HG02973 (cell line): ENCODE measurements around the gene DGKG.

Source experiments
- ATAC-seq: cut with Tn5 transposase; IDR thresholded peaks from one replicate; pipeline ENCODE4 v1.9.1; 2021; ENCODE audit warnings: moderate library complexity; ENCODE audit not compliant: unreplicated experiment

The DGKG gene

DNA sequence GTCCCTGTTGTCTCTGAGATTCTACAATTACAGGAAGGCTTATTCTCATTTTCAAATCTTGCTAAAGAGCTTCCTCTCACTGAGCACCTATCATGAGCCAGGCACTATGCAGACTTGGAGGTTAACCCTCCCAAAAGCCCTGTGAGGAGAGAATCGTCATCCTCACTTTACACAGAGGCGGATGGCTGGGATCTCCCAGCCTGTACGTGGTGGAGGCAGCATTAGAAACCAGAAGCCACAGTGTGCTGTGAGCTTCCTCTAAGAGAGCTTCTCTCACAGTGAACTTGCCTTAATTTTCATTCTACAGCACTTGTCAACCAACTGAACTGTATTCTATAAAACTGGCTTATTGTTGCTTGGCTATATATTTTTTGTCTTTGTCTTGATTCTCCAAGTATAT lies 6.1 kb upstream of the DGKG start:
- ATAC-seq: no peak

DNA sequence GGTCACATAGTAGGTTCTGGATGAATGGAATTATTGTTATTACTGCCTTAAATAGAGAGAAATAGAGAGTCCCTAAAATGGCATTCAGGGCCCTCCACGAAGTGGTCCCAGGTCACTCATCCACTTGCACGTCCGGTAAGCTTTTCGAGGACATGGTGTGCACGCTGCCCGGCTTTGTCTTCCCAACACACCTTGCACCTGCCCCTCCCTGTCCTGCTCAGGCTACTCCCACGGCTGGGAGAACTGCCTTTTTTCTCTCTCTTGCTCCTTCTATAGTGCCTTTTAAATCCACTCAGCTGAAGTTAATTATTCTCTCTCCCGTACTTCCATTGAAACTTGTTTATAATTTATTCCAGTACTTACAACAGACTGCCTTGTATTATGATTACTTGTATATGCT lies 5.6 kb upstream of the DGKG start:
- ATAC-seq: no peak

DNA sequence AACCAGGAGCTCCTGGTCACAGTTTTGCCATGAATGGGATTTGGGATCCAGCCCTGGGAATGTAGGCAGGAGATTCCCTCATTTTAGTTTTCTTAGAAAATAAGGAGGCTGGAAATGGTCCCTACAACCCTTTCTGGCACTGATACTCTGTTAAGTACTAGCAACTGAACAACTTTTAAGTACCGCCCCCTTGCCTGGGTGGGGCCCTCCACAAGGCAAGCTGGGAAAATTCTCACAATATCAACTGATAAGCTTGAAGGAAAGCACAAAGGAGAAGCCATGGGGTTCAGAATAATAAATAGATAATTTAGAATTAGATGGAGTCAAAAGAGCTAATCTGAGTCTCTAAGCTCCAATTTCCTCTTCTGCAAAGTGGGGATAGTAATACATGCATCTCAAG lies 4.2 kb upstream of the DGKG start:
- no peak for ATAC-seq

DNA sequence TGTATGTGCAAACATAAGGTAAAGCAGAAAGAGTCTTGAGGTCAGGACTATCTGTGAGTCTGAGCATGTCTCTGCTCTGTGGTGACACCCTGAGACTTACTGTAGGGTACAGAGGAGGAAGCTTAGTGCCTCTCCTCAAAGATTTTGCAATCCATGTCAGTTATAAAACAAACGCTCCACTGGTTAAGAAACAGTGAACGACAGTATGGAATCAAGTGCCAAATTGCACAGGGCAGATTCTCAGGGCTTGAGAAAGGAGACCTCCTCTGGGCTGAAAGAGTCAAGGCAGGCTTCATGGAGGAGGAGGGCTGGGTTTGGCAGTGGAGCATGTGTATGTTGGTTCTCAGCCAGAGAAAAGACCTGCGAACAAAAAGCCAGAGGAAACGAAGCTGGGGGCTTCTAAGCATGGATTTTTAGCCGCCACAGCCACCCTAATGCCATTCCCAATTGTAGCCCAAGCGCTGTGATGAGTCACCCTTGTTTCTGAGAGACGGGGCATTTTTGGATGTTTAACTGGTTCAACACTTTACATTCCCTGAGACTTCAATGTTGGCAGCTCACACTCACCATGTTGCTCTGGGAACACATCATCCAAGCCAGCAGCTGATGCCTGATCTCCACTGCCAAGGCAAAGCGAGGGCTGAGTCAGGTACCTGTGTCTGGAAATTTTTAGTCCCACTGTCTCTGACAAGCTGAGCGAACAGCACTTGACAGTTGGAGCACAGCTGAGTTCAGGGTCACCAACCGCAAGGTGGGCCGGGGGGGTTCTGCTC lies 3.4 kb upstream of the DGKG start:
- ATAC-seq: no peak

DNA sequence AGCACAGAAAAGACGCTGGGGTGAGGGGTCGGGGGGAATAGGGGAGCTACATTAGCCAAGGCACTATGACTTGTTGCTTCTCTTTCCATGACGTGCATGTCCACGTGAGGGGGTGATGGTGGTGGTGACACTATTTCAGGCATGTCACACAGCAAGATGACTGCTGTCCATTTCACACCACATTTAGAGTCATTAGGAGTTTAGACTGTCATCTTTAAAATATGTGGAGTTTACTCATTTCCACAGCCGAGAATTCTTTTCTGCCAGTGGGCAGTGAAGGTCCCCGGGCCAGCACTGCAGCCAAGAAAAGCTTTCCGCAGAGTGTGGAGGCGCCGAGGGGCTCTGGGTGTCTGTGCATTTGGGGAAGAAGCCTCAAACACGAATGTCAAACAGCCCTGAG lies 954 bp upstream of the DGKG start:
- no peak for ATAC-seq

DNA sequence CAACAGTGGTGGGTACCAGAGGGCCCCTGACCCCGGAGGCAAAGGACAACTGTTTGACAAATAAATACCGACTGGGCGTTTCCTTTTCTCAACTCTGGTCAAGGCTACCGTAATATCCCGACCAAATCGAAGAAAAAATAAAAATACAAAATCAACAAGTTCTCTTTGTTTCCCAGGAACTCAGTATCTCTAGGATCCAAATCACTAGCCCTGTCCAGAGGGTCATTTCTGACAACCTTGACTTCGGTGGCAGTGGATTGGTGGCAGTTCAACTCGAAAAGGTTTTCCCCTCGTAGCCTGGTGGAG lies 456 bp upstream of the DGKG start:
- no peak for ATAC-seq

DNA sequence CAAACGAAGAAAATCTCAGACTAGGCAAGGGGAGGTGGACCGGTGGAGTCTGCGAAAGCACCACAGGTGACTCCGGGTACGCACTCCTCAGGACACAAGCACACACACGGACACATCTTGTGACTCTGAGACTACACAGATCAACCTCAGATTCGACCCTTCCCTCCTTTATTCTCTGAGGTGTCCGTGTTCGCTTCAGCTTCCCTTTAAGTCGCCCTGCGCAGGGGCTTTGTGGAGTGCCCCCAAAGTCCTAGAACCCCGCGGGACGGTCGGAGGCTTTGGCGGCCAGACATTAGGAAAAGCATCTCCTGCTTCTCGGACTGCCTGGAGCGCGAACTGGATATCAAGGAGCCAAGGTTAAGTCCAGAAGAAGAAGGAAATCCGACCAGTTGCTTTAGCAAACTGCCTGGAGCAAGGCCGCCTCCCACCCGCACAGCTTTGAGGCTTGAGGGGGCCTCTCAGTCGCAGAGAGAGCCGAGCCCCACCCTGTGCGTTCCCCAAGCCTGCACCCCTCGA lies 730 bp downstream of the DGKG start:
- no peak for ATAC-seq

DNA sequence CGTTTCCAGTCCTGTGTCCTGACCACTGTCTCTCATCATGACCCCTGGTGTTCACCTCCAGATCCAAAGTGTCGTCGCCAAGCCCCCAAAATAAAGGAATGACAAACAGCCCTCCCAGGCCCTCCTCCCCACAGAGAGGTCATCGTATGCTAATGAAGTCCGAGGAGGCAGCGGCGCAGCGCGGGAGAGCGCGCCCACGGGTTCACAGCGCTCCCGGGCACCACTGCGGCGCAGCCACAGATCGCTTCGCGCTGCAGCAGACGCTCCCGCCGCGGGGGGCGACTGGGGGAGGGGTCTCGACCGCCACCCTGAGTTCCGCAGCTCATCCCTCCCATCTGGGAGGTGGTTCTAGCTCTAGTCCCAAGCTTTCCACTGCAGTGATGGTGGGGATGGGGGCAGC lies 1.3 kb downstream of the DGKG start:
- no peak for ATAC-seq

DNA sequence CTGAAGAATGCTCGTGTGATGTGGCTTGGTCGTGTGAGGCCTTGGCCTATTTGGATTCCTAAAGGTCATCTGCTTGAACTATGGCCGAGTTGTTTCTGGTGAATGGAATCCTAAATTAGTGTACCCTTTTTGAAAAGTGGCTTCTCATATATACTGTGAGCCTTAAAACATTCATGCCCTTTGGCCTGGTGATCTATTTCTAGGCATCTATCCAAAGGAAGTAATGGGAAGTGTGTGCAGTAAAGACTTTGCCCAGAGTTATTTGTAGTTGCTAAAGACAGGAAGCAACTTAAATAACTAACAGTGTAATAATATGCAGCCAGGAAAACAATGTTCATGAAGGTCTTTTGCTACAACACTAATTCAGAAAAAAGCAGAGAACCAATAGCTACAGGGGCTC lies 3.0 kb downstream of the DGKG start:
- no peak for ATAC-seq

DNA sequence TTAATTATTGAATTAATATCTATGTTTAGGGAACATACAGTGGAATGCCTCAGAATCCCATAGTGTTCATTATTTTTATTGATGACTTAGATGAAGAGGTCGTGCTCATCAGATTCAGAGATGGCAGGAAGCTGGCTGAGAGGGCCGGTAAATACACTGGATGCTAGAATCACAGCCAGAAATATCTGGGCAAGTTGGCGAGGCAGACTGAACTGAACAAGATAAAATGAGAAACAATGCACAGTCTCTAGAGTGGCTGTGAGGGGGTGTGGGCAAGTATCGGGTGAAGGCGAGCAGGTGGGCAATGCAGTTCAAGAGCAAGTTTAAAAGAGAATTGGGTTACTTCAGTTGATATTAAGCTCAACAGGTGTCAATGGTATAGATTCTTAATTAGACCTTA lies 5.9 kb downstream of the DGKG start:
- ATAC-seq: no peak

DNA sequence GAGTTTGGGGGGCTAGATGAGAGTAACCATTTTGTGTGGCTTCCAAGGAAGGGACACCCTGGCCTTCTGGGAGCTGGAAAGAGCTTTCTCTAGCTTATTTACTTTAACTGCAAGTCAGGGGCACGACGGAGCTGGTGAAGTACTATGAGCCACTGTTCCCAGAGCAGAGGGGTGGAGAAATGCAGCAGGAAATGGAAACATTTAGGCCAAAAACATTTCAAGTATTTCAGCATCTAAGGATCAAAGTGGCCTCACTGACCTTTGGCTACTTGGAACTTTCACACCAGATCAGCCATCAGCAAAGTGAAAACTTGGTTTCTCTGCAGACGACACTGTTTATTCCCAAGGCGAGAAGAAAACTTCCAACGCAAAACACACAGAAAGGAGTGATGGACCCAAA lies 7.9 kb downstream of the DGKG start:
- no peak for ATAC-seq

DNA sequence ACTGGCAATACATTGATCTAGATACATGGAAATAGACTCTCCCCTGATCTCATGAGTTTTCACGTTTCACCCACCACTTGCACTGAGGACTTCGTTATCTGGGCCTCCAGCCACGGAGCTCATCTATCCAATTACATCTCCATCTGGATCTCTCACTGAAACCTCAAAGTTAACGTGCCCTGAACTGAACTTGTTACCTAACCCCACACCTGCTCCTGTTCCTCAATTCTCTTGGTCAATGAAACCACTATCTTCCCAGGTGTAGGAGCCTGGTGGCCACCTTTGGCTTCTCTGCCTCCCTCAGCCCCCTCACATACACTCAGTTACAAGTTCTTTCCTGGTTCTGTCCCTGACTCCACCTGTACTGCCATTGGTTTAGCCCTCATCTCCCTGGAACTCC lies 9.7 kb downstream of the DGKG start:
- ATAC-seq: no peak

DNA sequence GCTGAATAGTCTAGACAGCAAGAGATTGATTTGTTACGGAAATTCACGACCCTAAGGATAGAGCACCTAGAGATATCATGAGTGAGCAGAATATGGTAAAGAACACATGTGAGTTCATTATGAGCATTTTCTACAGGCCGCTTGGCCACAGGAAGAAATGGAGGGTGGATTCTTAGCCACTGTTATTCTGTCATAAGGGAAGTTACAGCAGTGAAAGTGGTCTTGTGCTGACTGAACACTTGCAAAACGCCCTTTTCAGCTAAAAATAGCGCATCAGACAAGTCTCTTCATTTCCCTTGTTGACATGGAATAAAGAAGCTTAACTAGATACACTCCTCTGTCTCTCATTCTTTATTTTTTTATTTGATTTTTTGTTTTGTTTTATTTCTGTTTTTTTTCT lies 19.8 kb downstream of the DGKG start:
- peak; percentile 63 for ATAC-seq

DNA sequence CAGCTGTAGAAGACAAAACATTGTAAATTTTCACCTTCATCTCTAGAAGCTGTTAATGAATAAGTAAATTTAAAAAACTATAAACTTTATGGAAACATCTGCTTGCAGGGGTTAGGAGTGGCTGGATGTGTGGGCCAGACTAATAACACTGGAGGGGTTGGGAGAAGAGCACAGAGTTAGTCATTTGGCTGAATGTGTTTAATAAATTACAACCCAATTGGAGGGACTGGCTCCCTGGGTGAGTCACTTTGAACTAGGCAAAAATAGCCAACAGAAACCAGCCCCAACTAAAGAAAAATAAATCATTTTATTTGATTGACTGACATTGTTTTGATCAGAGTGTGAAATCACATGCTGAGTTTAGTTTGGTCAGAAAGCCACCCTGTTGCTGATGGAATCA lies 21.8 kb downstream of the DGKG start:
- no peak for ATAC-seq

DNA sequence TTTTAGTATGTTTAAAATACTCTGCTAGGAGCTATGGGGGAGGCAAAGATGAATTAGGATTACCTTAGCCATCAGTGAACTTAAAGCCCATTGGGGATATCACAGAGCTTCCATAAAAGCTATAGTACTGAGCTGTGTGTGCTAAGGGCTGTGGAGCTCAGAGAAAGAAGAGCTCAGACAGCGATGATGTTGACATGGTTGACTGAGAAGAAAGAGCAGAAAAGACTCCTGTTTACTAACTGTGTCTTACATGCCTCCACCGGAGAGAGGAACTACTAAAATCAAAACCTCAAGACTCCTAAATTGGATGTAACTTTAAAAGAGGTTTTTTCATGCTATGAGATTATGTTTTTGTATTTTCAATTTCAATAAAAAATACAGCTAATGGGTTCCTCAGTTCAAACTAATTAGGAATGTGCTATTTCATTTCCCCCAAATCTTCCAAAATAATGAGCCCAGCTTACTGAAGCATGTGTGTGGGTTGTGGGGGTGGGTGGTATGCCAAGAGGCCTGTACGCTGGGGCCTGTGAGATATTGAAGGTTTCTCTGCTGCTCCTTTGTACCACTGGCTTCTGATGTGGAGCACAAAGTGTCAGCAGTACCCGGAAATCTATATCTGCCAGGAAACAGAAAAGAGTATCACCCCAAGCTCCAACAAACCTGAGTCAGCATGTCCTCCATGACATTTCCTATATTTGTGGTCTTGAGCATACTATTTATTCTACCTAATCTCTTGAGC lies 22.7 kb downstream of the DGKG start:
- ATAC-seq: no peak

DNA sequence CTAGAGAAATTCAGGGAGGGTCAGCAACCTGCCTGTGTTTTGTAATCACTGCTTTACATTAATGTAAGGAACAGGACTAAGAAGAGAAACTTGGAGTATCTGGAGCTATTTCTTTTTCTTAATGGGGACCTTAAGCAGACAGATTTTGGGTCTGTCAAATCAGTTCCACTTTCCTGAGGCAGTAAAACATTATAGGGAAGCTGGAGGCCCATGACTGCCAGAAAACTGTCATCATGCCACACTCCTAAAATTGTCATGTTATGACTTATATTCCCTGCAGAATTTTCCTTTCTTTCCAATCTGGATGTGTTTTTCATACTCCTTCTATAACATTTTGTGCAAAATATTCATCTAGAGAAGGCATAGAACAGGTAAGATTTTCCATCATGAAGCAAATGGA lies 28.8 kb downstream of the DGKG start:
- no peak for ATAC-seq

DNA sequence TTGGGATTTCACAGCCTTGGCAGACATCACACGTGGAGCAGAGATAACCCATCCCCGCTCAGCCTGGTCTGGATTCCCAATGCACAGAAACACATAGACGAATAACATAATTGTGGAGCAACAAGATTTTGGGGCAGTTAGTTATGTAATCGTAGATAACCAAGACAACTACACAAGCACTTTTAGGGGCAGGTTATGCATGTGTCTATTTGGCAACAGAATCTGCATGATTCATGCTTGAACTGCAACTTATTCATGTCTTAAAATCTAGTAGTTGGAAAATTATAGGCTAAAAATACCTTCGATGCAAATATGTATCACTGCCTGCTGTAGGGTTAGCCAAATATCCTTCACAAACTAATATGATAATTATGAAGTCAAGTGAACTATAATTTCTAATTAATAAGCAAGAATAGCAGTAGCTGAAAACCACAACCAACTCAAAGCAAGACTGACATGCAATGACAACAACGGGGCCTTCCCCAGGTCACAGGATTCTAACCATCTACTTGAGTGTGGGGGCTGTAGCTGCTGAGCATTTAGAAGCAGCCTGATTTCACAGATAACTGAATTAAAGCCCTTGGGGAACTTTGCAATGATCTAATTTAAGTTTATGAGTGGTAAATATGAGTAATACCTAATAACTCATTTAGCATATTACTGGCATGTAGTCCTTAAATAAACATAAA lies 31.1 kb downstream of the DGKG start:
- no peak for ATAC-seq

DNA sequence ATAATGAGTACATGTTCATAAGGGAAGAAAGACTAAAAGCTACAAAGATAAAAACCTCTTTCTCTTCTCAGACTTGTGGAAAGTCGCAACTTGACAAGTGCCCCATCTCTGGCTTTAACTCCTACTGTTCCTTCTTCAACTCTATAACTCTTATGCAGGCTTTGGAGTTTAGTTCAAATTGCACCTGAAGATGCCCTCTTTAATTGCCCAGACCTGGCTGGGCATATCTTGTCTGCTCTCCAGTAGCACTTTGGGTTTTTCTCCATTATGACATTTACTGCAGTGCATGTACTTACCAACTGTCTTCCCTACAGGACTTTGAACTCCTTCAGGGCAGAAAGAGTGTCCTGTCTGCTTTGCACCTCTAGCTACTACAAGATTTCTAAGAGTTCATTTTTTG lies 32.4 kb downstream of the DGKG start:
- ATAC-seq: no peak

DNA sequence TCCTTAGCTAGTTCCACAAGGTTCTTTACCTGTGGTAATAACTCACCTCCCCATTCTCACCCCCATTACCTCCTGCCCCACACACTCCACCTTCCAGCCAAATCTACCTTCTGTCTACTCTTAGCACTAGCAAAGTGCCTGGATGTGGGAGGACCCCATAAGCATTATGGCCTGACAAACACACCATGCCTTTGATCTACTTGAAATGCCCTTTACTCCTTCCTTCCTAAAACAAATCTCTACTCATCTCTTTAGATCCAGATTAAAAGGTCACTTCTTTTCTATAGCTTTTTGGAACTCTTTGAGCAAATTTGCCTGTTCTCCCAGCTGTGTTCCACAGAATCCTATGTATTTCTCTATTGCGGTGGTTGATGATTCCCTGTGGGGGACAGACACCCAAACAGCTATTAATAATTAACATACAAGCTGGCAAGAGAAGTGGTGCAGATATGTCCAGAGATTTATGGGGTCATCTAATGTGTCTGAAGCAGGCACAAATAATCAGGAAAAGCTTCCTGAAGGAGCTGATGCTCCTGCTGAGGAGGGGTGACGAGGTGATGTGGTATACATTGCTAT lies 34.0 kb downstream of the DGKG start:
- ATAC-seq: no peak

DNA sequence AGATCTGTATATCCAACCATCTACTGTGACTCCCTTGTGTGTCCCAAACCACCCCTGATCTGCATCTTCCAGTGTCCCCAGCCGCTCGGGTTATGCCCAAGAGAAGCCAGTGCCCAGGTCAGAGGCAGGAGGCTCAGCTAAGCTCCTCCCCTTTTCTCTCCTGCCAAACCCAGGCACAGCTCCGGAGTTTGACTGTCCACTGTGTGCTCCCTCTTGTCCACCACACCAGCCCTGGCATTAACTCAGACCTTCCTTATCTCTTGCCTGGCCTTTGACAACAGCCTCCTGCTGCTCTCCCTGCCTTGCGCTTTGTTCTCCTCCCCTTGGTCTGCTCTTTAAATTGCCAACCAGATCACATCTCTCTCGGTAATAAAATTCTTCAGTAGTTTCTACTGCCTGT lies 39.3 kb downstream of the DGKG start:
- no peak for ATAC-seq

DNA sequence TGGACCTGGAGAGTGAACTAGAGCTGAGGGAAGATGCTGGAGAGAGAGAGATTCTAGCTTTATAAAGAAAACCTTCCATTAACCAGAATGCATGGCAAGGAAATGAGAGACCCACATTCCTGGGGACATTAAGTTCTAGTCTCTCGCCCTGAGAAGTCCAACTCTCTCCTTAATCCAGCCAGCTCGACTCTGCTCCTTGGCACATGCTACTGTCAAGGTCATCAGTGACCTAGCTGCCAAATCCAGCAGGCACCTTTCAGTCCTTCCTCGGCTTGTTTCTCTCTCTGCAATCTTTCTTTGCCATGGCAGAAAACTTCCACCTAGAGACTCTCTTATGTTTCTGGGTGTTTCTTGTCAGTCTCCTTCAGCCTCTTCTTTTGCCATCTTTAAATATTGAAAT lies 40.3 kb downstream of the DGKG start:
- no peak for ATAC-seq
